Bone marrow (tissue), 2 donors: ENCODE results near the gene CA9.
A peak's percentile ranks its signal among the peaks of the same experiment; 100 is the strongest.

Experiments used
- DNase-seq, 2 donors: peaks; one replicate each; lab custom pipeline; 2025; lab: John Stamatoyannopoulos, UW

The CA9 gene

DNA sequence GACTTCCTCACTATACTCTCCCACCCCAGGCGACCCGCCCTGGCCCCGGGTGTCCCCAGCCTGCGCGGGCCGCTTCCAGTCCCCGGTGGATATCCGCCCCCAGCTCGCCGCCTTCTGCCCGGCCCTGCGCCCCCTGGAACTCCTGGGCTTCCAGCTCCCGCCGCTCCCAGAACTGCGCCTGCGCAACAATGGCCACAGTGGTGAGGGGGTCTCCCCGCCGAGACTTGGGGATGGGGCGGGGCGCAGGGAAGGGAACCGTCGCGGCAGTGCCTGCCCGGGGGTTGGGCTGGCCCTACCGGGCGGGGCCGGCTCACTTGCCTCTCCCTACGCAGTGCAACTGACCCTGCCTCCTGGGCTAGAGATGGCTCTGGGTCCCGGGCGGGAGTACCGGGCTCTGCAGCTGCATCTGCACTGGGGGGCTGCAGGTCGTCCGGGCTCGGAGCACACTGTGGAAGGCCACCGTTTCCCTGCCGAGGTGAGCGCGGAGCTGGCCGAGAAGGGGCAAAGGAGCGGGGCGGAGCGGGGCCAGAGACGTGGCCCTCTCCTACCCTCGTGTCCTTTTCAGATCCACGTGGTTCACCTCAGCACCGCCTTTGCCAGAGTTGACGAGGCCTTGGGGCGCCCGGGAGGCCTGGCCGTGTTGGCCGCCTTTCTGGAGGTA lies 2.1 kb downstream of the CA9 start:
- DNase-seq: peak; percentile 9 to 22

GRCh38 chr9:35679091-35679490 lies 5.4 kb downstream of the CA9 start:
- DNase-seq: no peak

GRCh38 chr9:35679766-35680330 lies 6.1 kb downstream of the CA9 start:
- DNase-seq: no peak

GRCh38 chr9:35680331-35681105 lies 6.8 kb downstream of the CA9 start:
- DNase-seq: no peak

- no peak for DNase-seq
Observed at GRCh38 chr9:35681341-35682002, 7.7 kb downstream of the CA9 start.

GRCh38 chr9:35682051-35682450 lies 8.3 kb downstream of the CA9 start:
- DNase-seq: no peak

DNA sequence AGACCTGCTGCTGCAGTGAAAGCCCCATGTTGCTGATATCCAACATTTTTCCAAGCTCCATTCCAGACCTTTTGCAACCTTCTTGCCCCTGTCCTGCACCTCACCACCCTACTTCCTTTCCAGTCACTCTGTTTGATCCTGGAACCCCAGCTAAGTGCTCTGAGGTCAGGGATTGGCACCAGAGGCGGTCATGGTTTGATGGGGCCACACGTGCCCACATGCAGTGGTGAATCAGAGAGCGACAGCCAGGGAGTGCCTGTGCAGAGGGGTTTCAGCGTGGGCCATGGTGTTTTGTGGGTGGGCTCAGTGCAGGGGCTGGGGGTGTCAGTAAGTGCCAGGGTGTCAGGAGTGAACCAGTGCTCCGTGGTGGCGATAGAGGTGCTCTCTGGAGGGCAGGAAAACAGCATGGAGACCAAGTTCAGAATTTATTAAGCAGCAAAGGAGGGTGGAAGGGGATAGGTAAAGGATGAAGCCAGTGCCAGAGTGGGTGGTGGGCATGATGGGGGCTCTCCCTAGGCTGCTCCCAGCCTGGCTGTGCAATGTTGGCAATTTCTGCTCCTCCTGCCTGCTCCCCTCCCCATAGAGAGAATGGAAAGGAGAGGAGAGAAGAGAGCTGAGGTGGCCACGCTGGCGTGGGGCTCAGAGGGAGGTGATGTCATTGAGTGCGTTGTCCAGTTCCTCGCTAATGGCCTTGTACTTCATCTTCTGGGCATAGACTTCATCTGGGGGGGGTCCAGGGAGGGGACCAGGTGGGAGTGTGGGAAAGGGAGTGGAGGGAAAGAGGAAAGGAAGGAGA lies 9.0 kb downstream of the CA9 start:
- no peak for DNase-seq

- DNase-seq: no peak
Observed at GRCh38 chr9:35683323-35683722, 9.6 kb downstream of the CA9 start.

GRCh38 chr9:35684921-35685320 lies 11.2 kb downstream of the CA9 start:
- no peak for DNase-seq

DNA sequence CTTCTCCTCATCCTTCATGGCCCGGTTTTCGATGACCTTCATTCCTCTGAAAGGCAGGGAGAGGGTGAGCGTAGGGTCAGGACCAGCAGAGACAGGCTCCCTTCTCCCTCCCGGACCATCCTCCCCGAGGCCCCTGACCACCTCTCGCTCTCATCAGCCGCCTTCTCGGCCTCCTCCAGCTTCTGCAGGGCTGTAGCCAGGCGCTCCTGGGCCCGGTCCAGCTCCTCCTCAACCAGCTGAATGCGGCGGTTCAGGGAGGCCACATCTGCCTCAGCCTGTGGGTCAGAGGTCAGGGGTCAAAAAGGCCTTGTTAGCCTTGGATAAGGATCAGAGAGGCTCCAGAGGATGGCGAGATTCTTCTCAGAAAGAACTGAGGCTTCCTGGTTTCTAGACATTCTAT lies 11.8 kb downstream of the CA9 start:
- no peak for DNase-seq

DNA sequence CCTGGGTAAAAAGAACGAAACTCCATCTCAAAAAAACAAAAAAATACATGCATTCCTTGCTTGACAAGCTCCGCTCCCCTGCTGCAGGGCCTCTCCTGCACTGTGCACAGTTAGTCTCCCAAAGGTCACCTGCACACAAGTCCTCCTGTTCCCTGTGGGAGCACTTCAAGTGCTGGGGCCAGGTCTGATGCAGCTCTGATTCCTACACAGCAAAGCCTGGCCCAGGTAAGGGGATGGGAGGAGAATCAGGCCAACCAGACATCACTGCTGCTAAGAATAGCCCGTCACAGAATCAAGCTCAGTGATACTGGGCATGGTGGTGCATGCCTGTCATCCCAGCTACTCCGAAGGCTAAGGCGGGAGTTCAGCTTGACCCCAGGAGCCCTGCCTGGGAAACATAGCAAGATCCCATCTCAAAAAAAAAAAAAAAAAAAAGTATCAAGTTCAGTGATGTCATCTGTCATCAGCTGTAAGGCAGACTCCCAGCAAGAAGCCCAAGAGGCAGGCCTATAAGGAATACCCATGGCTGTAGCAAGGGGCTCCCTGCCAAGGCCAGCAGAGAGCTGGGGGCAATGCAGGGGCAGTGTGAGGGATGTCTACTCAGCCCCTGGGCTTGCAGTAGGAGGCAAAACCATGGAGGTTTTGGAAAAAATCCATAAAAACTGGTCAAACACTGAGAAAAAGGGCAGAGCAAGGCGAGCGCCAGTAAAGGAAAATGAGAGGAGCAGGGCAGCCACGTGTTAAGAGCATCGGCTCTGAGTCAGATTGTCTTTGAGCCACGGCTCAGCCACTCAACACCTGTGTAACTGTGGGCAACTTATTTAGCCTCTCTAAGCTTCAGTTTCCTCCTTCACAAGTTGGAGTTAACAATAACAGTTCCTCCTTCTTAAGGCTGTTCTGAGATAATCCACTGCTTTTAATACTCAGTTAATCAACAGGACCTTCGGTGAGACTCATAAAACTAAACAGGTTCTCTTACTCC lies 12.8 kb downstream of the CA9 start:
- no peak for DNase-seq

DNA sequence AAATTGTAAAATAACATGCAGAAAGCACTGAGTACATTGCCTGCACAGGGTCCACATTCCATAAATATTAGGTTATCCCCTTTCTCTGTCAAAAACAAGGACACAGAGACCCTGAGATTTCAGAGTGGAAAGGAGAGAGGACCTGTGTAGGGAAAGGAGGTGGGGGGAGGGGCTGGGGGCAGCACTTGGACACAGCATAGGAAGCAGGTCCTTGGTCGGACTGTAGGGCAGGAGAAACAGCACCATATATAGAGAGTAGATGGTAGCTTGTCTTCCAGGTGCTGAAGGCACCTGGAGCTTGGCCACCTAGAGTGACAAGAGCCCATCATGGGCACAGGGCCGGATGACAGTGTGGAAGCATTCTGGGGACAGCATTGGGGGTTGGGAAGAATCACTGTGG lies 13.6 kb downstream of the CA9 start:
- no peak for DNase-seq

GRCh38 chr9:35687972-35688557 lies 14.3 kb downstream of the CA9 start:
- DNase-seq: no peak

DNA sequence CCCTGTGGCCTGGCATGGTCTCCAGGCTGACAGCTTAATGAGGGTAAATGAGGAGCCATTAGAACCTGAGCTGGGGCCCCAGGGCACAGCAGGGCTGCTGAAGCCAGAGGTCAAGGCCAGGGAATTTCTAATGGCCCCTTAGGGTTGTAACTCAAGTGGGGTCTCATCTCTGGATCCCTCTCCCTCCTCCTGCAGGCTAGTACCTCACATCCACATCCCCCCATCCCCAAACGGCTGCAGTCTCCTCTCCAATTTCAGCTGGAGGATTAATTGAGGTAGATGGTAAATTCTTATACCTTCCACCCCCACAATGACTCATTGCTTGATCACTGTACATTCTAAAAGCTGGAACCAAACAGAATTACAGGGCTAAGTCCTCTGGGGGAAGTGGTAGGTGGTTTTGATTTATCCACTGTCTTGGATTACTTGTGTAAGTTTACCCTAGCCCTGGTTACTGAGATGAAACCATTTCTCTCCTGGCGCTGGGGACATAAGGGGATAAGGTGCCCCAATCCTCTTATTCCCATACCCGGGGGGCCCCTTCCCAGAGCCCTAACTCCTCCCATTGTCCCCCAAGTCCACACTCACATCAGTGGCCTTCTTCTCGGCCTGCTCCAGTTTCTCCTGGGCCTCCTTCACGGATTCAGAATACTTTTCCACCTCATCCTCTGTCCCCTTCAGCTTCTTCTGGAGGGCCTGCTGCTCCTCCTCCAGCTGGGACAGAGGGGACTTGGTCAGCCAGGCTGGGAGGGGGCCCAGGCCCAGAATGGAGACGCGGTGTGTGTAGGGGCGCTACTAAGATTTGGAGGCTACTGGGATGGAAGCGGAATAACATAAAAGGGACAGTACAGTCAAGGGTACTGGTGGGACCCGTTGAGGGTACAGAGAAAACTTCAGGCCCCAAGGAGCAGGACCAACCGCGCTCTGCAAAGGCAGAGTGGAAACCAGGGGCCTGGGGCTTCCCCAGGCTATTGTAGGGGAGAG lies 15.1 kb downstream of the CA9 start:
- DNase-seq: peak in 1 of 2 donors; percentile 2

- DNase-seq: no peak
Observed at GRCh38 chr9:35689542-35690293, 16.0 kb downstream of the CA9 start, which contains the start of gene TPM2. TSS of gene TPM2 (minus strand) at chr9:35689925. CDS start at chr9:35689817, 108 bp downstream.

DNA sequence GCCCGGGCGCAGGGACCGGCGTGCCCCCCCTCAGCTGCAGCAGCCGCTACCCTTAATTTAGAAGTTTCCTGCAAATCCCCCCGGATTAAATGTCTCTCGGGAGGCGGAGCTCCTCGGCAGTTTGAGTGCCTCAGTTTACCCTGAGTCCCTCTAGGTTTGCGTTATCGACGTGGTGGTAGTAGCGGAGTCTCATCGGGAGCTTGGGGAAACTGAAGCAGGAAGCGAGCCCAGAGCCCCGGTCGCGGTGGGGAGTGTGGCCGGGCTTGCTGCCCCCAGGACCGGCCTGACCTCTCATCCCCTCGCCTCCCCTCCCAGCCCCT lies 16.5 kb downstream of the CA9 start:
- DNase-seq: peak in 1 of 2 donors; percentile 31

DNA sequence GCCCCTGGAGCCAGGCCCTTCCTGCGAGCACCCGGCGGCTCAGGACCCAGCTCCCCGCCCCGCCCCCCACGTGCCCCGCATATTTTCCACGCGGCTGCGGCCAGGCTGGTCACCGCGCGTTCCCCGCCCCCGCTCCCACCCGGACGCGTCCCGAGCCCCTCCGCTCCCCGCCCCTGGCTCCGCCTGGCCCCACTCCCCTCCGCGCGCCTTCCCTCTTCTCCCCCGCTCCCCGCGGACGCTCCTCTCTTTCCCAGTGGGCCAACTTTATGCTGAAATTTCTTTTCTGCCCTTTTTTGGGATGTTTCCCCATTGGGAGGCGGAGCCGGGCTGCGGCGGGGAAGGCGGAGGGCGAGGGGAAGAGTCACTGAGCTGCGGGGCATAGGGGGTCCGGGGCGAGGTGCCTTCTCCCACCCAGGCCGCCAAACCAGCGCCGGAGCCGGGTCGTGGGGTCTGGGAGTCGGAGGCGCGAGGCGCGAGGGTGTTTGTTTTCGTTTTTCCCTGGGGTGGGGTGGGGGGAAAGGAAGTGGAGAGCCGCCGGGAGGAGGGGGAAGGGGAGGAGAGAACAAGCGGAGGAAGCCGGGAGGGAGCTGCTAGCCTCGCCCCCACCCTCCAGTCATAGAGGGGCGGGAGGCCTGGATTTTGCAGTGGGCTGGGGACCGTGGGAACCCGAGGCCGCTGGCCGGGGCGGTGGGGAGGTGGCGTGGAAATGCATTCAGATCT lies 17.0 kb downstream of the CA9 start:
- peak; percentile 31 to 55 for DNase-seq

DNA sequence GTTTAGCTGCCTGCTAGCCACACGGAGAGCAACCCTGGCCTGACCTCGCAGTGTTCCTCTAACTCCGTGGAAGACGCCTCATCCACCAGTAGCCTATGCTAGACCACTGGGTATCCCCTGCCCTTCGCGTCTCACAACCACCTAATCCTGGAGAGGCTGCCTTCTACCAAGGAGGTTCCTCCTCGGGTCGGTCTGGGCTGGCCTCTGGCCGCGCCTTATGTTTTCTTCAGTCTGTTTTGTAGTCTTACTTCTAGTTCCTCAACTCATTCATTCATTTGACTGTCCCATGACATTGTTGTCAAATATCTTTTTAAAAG lies 17.6 kb downstream of the CA9 start:
- no peak for DNase-seq
